Erythroblast (primary cell): ENCODE results near the gene RGL2.
A peak's percentile ranks its signal among the peaks of the same experiment; 100 is the strongest.
"Not testable (repeated sequence)": the region's sequence is repeated elsewhere in the genome, so short reads cannot be mapped to it uniquely, and the experiment has no call there.

Experiments
- DNase-seq, 2 experiments: peaks; one replicate each; lab custom pipeline; 2025; lab: John Stamatoyannopoulos, UW
- GATA1 ChIP-seq: IDR thresholded peaks from 2 replicates; pipeline ENCODE4 v1.6.1; 2011; ENCODE audit warnings: low read depth, mild to moderate bottlenecking, control low read depth, low read length, moderate library complexity
- POLR2A ChIP-seq: IDR thresholded peaks from 2 replicates; pipeline ENCODE4 v1.6.1; 2011; ENCODE audit warnings: mild to moderate bottlenecking, low read length

RGL2 gene

GRCh38 chr6:33277663-33278391, 20.9 kb downstream of the RGL2 start:
- no peak for DNase-seq
- TF ChIP-seq GATA1, result no peak
- no peak for TF ChIP-seq POLR2A

- peak; percentile 69 for TF ChIP-seq POLR2A
- no peak for TF ChIP-seq GATA1
- DNase-seq, result peak; percentile 89 to 92
These were observed 21.7 kb downstream of the RGL2 start, which contains the start of gene B3GALT4 for GRCh38 chr6:33276864-33277662. TSS of gene B3GALT4 (plus strand) at chr6:33277123. CDS start at chr6:33277420, 297 bp downstream.

- no peak for DNase-seq
- TF ChIP-seq GATA1 (no peak), POLR2A (no peak)
These were observed 22.2 kb downstream of the RGL2 start for GRCh38 chr6:33276581-33276863.

- not testable (repeated sequence) for DNase-seq
These were observed 22.8 kb downstream of the RGL2 start for GRCh38 chr6:33275795-33276580.

GRCh38 chr6:33273924-33274902, 24.5 kb downstream of the RGL2 start:
- DNase-seq, result no peak
- TF ChIP-seq POLR2A (peak; percentile 42), GATA1 (no peak)

- no peak for DNase-seq
- TF ChIP-seq POLR2A (no peak), GATA1 (no peak)
These were observed 25.4 kb downstream of the RGL2 start for GRCh38 chr6:33273129-33273923.

- DNase-seq, result no peak
- peak; percentile 70 for TF ChIP-seq POLR2A
- no peak for TF ChIP-seq GATA1
These were observed 26.2 kb downstream of the RGL2 start for GRCh38 chr6:33272275-33273128.

GRCh38 chr6:33271468-33272274, 27.1 kb downstream of the RGL2 start, which contains the start of the genes RPS18 and VPS52:
TSS of gene RPS18 (plus strand) at chr6:33272075. CDS start at chr6:33272120, 45 bp downstream.
TSS of gene VPS52 (minus strand) at chr6:33271876. CDS start at chr6:33271675, 201 bp downstream.
- DNase-seq, result peak; percentile 99 to 100
- TF ChIP-seq GATA1 (no peak), POLR2A (peak; percentile 98)

- TF ChIP-seq POLR2A, result no peak
- TF ChIP-seq GATA1, result no peak
- DNase-seq, result no peak
These were observed 27.6 kb downstream of the RGL2 start for GRCh38 chr6:33271117-33271467.

- TF ChIP-seq GATA1 (no peak), POLR2A (no peak)
- DNase-seq, result no peak
These were observed 34.7 kb downstream of the RGL2 start for GRCh38 chr6:33264015-33264414.

- DNase-seq, result not testable (repeated sequence)
These were observed 36.3 kb downstream of the RGL2 start for GRCh38 chr6:33262490-33262889.
